Fibroblast of lung (primary cell): ENCODE data around the gene MSL2.

ENCODE experiments used
- EZH2 ChIP-seq: IDR thresholded peaks from 2 replicates; pipeline ENCODE4 v1.5.1; 2012; ENCODE audit warnings: low read length, control low read depth, mild to moderate bottlenecking; ENCODE audit errors: missing control alignments
- TF ChIP-seq, protein P1 (sequence below), 2 donors: IDR thresholded peaks in 1 of 2; conservative IDR thresholded peaks in 1 of 2; 1 replicate in 1 of 2; 2 replicates in 1 of 2; pipeline ENCODE4 v1.5.1; 2011 to 2012; ENCODE audit warnings: low read length in 2 of 2, control low read depth in 1 of 2, inconsistent platforms in 1 of 2, low read depth in 1 of 2, mild to moderate bottlenecking in 1 of 2

DNA sequence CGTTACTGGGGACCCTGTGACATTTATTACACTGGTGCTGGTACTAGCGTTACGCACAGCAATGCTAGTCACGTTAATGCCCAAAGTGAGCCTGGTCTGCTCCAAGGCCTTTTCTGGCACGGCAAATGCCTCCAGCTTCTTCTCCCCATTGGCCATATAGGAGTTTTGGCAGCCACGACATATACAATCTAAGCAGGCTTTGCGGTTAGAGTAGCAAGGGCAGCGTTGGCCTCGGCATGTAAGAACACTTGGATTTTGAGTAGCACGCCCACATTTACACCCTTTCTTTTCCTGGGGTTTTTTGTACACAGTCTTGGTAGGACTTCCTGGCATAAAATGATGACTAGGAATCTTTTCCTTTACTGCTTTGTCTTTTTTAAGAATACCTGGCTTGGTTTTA lies 44.9 kb downstream of the MSL2 start:
- TF ChIP-seq, protein P1, sequence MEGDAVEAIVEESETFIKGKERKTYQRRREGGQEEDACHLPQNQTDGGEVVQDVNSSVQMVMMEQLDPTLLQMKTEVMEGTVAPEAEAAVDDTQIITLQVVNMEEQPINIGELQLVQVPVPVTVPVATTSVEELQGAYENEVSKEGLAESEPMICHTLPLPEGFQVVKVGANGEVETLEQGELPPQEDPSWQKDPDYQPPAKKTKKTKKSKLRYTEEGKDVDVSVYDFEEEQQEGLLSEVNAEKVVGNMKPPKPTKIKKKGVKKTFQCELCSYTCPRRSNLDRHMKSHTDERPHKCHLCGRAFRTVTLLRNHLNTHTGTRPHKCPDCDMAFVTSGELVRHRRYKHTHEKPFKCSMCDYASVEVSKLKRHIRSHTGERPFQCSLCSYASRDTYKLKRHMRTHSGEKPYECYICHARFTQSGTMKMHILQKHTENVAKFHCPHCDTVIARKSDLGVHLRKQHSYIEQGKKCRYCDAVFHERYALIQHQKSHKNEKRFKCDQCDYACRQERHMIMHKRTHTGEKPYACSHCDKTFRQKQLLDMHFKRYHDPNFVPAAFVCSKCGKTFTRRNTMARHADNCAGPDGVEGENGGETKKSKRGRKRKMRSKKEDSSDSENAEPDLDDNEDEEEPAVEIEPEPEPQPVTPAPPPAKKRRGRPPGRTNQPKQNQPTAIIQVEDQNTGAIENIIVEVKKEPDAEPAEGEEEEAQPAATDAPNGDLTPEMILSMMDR (conservative IDR thresholded peaks at IDR 0.05 in 1 of 2, IDR thresholded peaks at IDR 0.05 in 1 of 2; ENCODE audit: low read depth in 1 of 2, low read length in 2 of 2): no peak
- TF ChIP-seq EZH2: no peak
